ENCODE results near the gene SLC10A7.

Gene SLC10A7

DNA sequence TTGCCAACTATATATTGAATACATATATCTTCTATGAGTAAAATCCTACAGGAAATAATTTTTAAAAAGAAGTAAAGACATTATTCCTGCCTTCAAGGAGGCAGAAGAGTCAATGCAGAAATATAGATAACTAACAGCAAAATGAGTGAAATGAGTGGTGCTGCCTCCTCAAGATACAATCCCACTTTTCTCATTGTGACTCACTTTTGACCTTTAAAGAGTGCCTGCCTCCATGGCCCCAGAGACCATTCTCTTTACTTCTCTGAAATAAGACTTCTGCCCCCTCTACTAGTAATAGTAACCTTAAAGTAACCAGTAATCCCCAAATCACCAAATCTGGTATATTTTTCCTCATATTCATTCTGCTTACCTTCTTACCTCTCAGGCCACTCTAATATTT lies 15.5 kb downstream of the SLC10A7 start:
- TF ChIP-seq, protein P1, sequence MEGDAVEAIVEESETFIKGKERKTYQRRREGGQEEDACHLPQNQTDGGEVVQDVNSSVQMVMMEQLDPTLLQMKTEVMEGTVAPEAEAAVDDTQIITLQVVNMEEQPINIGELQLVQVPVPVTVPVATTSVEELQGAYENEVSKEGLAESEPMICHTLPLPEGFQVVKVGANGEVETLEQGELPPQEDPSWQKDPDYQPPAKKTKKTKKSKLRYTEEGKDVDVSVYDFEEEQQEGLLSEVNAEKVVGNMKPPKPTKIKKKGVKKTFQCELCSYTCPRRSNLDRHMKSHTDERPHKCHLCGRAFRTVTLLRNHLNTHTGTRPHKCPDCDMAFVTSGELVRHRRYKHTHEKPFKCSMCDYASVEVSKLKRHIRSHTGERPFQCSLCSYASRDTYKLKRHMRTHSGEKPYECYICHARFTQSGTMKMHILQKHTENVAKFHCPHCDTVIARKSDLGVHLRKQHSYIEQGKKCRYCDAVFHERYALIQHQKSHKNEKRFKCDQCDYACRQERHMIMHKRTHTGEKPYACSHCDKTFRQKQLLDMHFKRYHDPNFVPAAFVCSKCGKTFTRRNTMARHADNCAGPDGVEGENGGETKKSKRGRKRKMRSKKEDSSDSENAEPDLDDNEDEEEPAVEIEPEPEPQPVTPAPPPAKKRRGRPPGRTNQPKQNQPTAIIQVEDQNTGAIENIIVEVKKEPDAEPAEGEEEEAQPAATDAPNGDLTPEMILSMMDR (IDR thresholded peaks at IDR 0.05; ENCODE audit: low read depth, low read length, missing control alignments), result no peak
- DNase-seq (ENCODE audit: extremely low read depth, low read depth), result no peak

DNA sequence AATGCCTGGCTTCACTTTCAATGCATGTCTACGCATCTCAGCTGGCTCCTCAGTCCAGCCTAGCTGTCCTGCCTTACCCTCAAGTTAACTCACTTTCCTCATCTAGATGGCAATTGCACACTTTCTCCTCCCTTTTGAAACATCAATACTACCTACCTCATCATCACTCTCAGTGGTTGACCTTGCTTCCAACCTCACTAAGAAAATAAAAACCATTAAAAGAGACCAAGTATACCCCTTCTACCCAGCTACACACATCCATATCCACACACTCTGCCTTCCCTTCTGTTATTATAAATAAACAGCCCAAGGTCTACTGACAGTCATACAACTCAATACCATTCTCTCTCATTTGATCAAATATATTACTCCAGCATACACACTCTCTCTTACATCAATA lies 21.5 kb downstream of the SLC10A7 start:
- TF ChIP-seq, protein P1 (IDR thresholded peaks at IDR 0.05; ENCODE audit: low read depth, low read length, missing control alignments), result no peak
- no peak overlapping the region for H3K4me3 ChIP-seq (replicated peaks; ENCODE audit: low read depth, low read length)
- DNase-seq (ENCODE audit: extremely low read depth, low read depth), result no peak

More for the DNA sequence above, 15.5 kb downstream of the SLC10A7 start:
- H3K4me3 ChIP-seq (replicated peaks; ENCODE audit: low read depth, low read length), result no peak overlapping the region

DNA sequence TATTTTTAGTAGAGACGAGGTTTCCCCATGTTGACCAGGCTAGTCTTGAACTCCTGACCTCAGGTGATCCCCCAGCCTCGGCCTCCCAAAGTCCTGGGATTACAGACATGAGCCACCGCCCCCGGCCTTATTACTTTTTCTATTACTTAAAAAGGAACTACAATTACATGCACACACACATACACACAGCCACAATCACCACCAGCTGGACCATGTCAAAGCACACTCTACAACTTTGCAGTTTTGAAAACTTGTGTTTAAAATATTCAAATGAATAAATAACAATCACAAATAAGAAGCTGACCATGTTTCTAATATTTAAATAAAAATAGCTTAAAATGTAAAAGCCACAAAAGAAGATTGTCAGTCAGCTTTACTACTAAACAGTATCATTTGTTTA lies 23.4 kb downstream of the SLC10A7 start:
- H3K4me3 ChIP-seq (replicated peaks; ENCODE audit: low read depth, low read length), result no peak overlapping the region
- TF ChIP-seq, protein P1 (IDR thresholded peaks at IDR 0.05; ENCODE audit: low read depth, low read length, missing control alignments), result no peak
- no peak for DNase-seq (ENCODE audit: extremely low read depth, low read depth)

DNA sequence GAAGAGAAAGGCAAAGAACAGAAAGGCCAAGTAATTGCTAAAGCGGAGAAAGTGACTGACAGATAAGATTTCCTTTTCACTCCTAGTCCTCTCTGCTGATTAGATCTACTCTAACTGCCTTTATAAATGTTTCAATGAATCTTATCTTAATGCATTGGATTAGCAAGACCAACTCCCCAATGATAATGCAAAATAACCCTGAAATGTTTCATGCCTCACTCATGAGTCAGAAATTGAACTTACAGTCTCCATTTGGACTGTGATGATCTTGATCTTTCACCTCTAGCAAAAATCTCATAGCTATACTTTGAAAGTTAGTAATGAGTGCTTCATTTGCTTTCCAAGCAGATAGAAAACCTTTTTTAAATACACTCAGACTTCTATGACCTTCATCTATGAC lies 26.5 kb downstream of the SLC10A7 start:
- DNase-seq (ENCODE audit: extremely low read depth, low read depth), result no peak
- TF ChIP-seq, protein P1 (IDR thresholded peaks at IDR 0.05; ENCODE audit: low read depth, low read length, missing control alignments), result no peak
- no peak overlapping the region for H3K4me3 ChIP-seq (replicated peaks; ENCODE audit: low read depth, low read length)

DNA sequence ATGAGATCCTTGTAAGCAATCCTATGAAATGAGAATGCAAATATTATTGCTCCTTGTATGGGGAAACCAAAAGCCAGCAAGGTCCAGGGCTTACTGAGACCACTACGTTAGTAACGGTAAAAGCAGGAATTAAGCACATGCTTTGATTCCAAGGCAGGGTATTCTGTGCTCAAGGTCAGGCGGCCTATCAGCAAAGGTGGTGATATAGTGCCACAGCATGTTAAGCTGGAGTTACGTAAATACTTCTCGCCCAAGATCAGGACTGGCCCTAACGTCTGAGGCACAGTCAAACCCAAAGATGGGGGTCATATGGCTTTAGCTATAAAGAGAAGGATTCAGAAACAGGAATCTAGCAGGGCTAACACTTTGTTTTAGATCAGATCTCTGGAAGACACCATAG lies 27.6 kb downstream of the SLC10A7 start:
- TF ChIP-seq, protein P1 (IDR thresholded peaks at IDR 0.05; ENCODE audit: low read depth, low read length, missing control alignments), result no peak
- DNase-seq (ENCODE audit: extremely low read depth, low read depth), result no peak
- no peak overlapping the region for H3K4me3 ChIP-seq (replicated peaks; ENCODE audit: low read depth, low read length)

DNA sequence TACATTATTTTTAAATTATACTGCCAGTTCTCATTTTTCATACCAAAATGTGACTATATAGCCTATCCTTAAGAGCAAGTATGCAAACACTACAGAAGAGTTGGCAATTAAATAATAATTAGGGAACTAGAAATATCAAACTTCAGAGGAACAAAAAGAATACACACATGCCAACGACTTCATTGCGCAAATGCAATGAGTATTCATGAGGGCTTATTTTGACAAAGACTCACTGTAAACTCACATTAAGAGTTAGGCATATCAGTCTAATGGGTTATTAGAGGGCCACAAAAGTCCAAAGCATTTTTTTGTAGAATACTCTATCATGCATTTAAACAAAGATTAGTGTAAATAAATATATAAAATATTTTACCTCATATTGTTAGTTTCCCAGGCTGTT lies 31.6 kb downstream of the SLC10A7 start:
- no peak for DNase-seq (ENCODE audit: extremely low read depth, low read depth)
- H3K4me3 ChIP-seq (replicated peaks; ENCODE audit: low read depth, low read length), result no peak overlapping the region
- TF ChIP-seq, protein P1 (IDR thresholded peaks at IDR 0.05; ENCODE audit: low read depth, low read length, missing control alignments), result no peak

DNA sequence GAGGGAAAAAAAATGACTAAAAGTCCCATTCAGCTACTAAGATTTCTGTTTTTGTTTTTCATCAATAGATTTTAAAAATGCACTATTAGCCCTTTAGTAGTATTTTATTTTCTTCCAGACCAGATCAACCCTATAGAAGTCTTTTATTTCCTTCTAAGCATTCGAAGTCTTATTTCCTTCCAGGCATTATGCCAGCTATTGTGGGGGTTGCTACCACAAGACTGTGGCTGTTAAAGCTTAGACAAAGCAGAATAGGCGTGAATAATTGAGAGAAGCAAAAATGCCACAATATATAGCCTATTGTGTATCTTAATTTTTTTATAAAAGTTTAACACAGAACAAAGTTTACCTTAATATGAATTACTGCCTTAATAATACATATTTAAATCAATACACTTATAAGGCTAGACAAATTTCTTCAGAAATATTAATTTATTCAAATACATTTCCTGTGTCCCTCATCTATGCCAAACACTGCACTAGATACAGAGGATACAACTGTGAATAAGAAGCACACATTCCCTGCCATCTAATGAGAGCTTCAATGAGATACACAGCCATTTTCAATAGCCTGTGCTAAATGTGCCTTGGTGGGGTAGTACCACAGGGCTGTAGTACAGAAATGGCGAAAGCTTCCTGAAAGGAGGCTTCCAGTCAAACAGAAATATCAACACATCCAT lies 33.1 kb downstream of the SLC10A7 start:
- no peak overlapping the region for H3K4me3 ChIP-seq (replicated peaks; ENCODE audit: low read depth, low read length)
- TF ChIP-seq, protein P1 (IDR thresholded peaks at IDR 0.05; ENCODE audit: low read depth, low read length, missing control alignments), result no peak
- no peak for DNase-seq (ENCODE audit: extremely low read depth, low read depth)

Data from HFF-Myc (cell line).